ENCODE measurements around the gene SLC9A9.

DNA sequence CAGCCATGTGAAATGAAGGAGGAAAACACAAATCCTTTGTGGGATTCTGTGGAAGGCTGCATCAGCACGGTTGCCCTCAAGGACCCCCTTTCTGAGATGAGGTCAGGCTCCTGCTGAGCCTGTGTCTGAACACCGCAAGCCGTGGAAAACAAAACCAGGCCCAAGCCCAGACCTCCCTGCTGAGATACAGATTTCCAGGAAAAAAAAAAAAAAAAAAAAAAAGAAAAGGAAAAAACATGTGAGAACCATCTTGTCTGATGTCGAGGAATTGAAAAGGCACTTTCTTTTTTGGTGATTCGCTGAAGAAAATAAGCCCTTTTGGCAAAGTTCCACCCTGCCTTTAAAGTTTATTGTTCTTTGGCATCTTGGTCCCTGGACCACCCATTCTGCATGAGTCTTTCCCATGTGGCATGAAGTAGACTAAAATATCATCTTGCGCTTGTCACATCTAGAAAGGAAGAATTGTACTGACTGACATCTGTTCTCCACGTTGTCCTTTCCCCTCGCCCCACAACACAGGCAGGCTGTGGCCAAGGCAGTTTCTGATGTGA, 611.1 kb downstream of the SLC9A9 start:
- TF ChIP-seq, protein P1, sequence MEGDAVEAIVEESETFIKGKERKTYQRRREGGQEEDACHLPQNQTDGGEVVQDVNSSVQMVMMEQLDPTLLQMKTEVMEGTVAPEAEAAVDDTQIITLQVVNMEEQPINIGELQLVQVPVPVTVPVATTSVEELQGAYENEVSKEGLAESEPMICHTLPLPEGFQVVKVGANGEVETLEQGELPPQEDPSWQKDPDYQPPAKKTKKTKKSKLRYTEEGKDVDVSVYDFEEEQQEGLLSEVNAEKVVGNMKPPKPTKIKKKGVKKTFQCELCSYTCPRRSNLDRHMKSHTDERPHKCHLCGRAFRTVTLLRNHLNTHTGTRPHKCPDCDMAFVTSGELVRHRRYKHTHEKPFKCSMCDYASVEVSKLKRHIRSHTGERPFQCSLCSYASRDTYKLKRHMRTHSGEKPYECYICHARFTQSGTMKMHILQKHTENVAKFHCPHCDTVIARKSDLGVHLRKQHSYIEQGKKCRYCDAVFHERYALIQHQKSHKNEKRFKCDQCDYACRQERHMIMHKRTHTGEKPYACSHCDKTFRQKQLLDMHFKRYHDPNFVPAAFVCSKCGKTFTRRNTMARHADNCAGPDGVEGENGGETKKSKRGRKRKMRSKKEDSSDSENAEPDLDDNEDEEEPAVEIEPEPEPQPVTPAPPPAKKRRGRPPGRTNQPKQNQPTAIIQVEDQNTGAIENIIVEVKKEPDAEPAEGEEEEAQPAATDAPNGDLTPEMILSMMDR (conservative IDR thresholded peaks at IDR 0.05 in 1 of 2, IDR thresholded peaks at IDR 0.05 in 1 of 2; ENCODE audit: low read depth in 1 of 2, low read length in 2 of 2): no peak
- no peak for TF ChIP-seq EZH2 (IDR thresholded peaks at IDR 0.05; ENCODE audit: low read length, missing control alignments)

Measured in fibroblast of lung (primary cell).